Mesodermal cell (in vitro differentiated cells): ENCODE data around the gene TAP2.

ENCODE experiments used
- H3K27ac ChIP-seq: 2 replicates; pipeline ENCODE4 v1.7.0; 2013; ENCODE audit warnings: mild to moderate bottlenecking, low read depth, low read length, moderate library complexity; ENCODE audit not compliant: severe bottlenecking
- H3K36me3 ChIP-seq: 2 replicates; pipeline ENCODE4 v1.7.1; 2013; ENCODE audit warnings: mild to moderate bottlenecking, low read length, moderate library complexity; ENCODE audit not compliant: control insufficient read depth, insufficient read depth
- H3K4me1 ChIP-seq: one replicate; pipeline ENCODE4 v1.7.1; 2013; ENCODE audit warnings: mild to moderate bottlenecking, low read length; ENCODE audit not compliant: insufficient read depth, control insufficient read depth, poor library complexity, severe bottlenecking
- H3K4me3 ChIP-seq: 2 replicates; pipeline ENCODE4 v1.7.0; 2013; ENCODE audit warnings: low read length, control low read depth, mild to moderate bottlenecking; ENCODE audit not compliant: insufficient read depth, poor library complexity, severe bottlenecking; ENCODE audit errors: extremely low read depth
- H3K9me3 ChIP-seq: 2 replicates; pipeline ENCODE4 v1.7.1; 2013; ENCODE audit warnings: mild to moderate bottlenecking, low read length, moderate library complexity; ENCODE audit not compliant: control insufficient read depth
- WGBS, 2 experiments: methylation state at CpG; one replicate each; pipeline ENCODE4 v1.1.5; 2013; ENCODE audit warnings: missing lambda C conversion rate in 2 of 2; ENCODE audit not compliant: insufficient coverage in 2 of 2; 5-methylcytosine and 5-hydroxymethylcytosine counted together

Gene TAP2

GRCh38 chr6:32835167-32835893 lies 3.2 kb downstream of the TAP2 start:
- no peaks in the 10 kb centered on the region for H3K36me3 ChIP-seq
- H3K4me1 ChIP-seq = peaks cover 7% of the 10 kb centered on the region
- 85 to 88% methylated on average over 11 to 15 of the region's 16 CpGs for WGBS, 2 experiments
- no peak overlapping the region for H3K4me3 ChIP-seq
- no peaks in the 10 kb centered on the region for H3K9me3 ChIP-seq
- no peak overlapping the region for H3K27ac ChIP-seq

GRCh38 chr6:32833664-32834063 lies 4.9 kb downstream of the TAP2 start:
- 89 to 91% methylated on average over 4 of the region's 5 CpGs for WGBS, 2 experiments
- H3K4me3 ChIP-seq = no peak overlapping the region
- H3K36me3 ChIP-seq = no peaks in the 10 kb centered on the region
- no peak overlapping the region for H3K27ac ChIP-seq
- H3K9me3 ChIP-seq = no peaks in the 10 kb centered on the region
- peaks cover 7% of the 10 kb centered on the region for H3K4me1 ChIP-seq

GRCh38 chr6:32832535-32832934 lies 6.0 kb downstream of the TAP2 start:
- Histone ChIP-seq H3K4me1 (peaks cover 4% of the 10 kb centered on the region), H3K4me3 (no peak overlapping the region), H3K9me3 (no peaks in the 10 kb centered on the region), H3K27ac (no peak overlapping the region), H3K36me3 (no peaks in the 10 kb centered on the region)
- WGBS, 2 experiments = 89 to 92% methylated on average over 13 of the region's 13 CpGs

- WGBS, 2 experiments = 89 to 100% methylated on average over 2 of the region's 5 CpGs
- no peak overlapping the region for H3K27ac ChIP-seq
- peaks cover 4% of the 10 kb centered on the region for H3K4me1 ChIP-seq
- H3K9me3 ChIP-seq = no peaks in the 10 kb centered on the region
- no peak overlapping the region for H3K4me3 ChIP-seq
- no peaks in the 10 kb centered on the region for H3K36me3 ChIP-seq
These were observed 7.6 kb downstream of the TAP2 start for GRCh38 chr6:32830936-32831335.

GRCh38 chr6:32830017-32830416 lies 8.5 kb downstream of the TAP2 start:
- Histone ChIP-seq H3K4me3 (no peak overlapping the region), H3K36me3 (no peaks in the 10 kb centered on the region), H3K27ac (no peak overlapping the region), H3K9me3 (no peaks in the 10 kb centered on the region), H3K4me1 (peaks cover 2% of the 10 kb centered on the region)
- WGBS, 2 experiments = 89 to 91% methylated on average over 3 to 5 of the region's 5 CpGs

- no peaks in the 10 kb centered on the region for H3K9me3 ChIP-seq
- no peak overlapping the region for H3K4me3 ChIP-seq
- H3K36me3 ChIP-seq = no peaks in the 10 kb centered on the region
- 61 to 92% methylated on average over 2 to 4 of the region's 7 CpGs for WGBS, 2 experiments
- H3K27ac ChIP-seq = no peak overlapping the region
- H3K4me1 ChIP-seq = no peaks in the 10 kb centered on the region
These were observed 9.0 kb downstream of the TAP2 start for GRCh38 chr6:32829495-32829894.

GRCh38 chr6:32827025-32827424 lies 11.5 kb downstream of the TAP2 start:
- WGBS, 2 experiments = 83 to 88% methylated on average over 1 of the region's 3 CpGs
- no peak overlapping the region for H3K27ac ChIP-seq
- H3K4me3 ChIP-seq = no peak overlapping the region

GRCh38 chr6:32825966-32826365 lies 12.6 kb downstream of the TAP2 start:
- Histone ChIP-seq H3K36me3 (no peaks in the 10 kb centered on the region), H3K4me3 (no peak overlapping the region), H3K27ac (no peak overlapping the region), H3K4me1 (no peaks in the 10 kb centered on the region), H3K9me3 (no peaks in the 10 kb centered on the region)
- 33 to 43% methylated on average over 1 of the region's 2 CpGs for WGBS, 2 experiments

More at GRCh38 chr6:32827025-32827424, 11.5 kb downstream of the TAP2 start:
- H3K4me1 ChIP-seq = no peaks in the 10 kb centered on the region
- no peaks in the 10 kb centered on the region for H3K9me3 ChIP-seq
- no peaks in the 10 kb centered on the region for H3K36me3 ChIP-seq

GRCh38 chr6:32819729-32820128 lies 18.8 kb downstream of the TAP2 start:
- Histone ChIP-seq H3K27ac (no peak overlapping the region), H3K4me3 (no peak overlapping the region), H3K9me3 (no peaks in the 10 kb centered on the region), H3K36me3 (no peaks in the 10 kb centered on the region), H3K4me1 (no peaks in the 10 kb centered on the region)
- 69 to 80% methylated on average over 1 to 3 of the region's 3 CpGs for WGBS, 2 experiments

GRCh38 chr6:32818867-32819266 lies 19.7 kb downstream of the TAP2 start:
- no peaks in the 10 kb centered on the region for H3K9me3 ChIP-seq
- no peaks in the 10 kb centered on the region for H3K4me1 ChIP-seq
- H3K27ac ChIP-seq = no peak overlapping the region
- WGBS, 2 experiments = 57 to 71% methylated on average over 1 of the region's 2 CpGs
- no peaks in the 10 kb centered on the region for H3K36me3 ChIP-seq
- no peak overlapping the region for H3K4me3 ChIP-seq

- Histone ChIP-seq H3K27ac (no peak within 1 kb of the TSS), H3K4me3 (no peak within 1 kb of the TSS), H3K4me1 (no peaks in the 10 kb centered on the region), H3K9me3 (no peaks in the 10 kb centered on the region), H3K36me3 (no peaks in the 10 kb centered on the region)
- WGBS, 2 experiments = 76 to 81% methylated on average over 2 to 3 of the region's 3 CpGs
These were observed 21.8 kb downstream of the TAP2 start, which contains the start of gene HLA-DOB for GRCh38 chr6:32816746-32817204. Gene HLA-DOB, minus strand, starts transcription at chr6:32817002. Its CDS starts 51 bp downstream, at chr6:32816951.
